HepG2 (cell line): ENCODE results near the gene PLK5. TPM values are rescaled to one million over a fixed set of nuclear protein-coding genes. Genes with fewer than 3 reads are reported as not detected.

ENCODE experiments used
- ARID3A ChIP-seq: IDR thresholded peaks from 2 replicates; pipeline ENCODE4 v1.6.1; 2012; ENCODE audit warnings: low read depth, low read length, improper control_type of control experiment
- CENPT ChIP-seq: sonication (generic); formaldehyde crosslinking; IDR thresholded peaks from 2 replicates; pipeline ENCODE4 v1.8.0; 2022; ENCODE audit warnings: low read depth, mild to moderate bottlenecking, moderate library complexity, missing genetic modification reagents
- EZH2 ChIP-seq: conservative IDR thresholded peaks from 2 replicates; pipeline ENCODE4 v1.6.1; 2012; ENCODE audit warnings: mild to moderate bottlenecking, low read depth, low read length, moderate library complexity
- FOXC1 ChIP-seq: sonication (generic); formaldehyde crosslinking; IDR thresholded peaks from 2 replicates; pipeline ENCODE4 v1.8.0; 2022; ENCODE audit warnings: mild to moderate bottlenecking, missing genetic modification reagents, borderline replicate concordance
- GZF1 ChIP-seq: sonication (generic); formaldehyde crosslinking; IDR thresholded peaks from 2 replicates; pipeline ENCODE4 v1.5.1; 2020; ENCODE audit warnings: mild to moderate bottlenecking, missing genetic modification reagents
- HIC2 ChIP-seq: sonication (generic); formaldehyde crosslinking; IDR thresholded peaks from 2 replicates; pipeline ENCODE4 v1.9.0; 2022; ENCODE audit warnings: low read depth, missing genetic modification reagents
- HOXA3 ChIP-seq: sonication (generic); formaldehyde crosslinking; IDR thresholded peaks from 2 replicates; pipeline ENCODE4 v1.5.0; 2020; ENCODE audit warnings: missing genetic modification reagents
- HOXA5 ChIP-seq: sonication (generic); formaldehyde crosslinking; IDR thresholded peaks from 2 replicates; pipeline ENCODE4 v1.4.0; 2020; ENCODE audit warnings: missing genetic modification reagents
- KLF6 ChIP-seq: IDR thresholded peaks from 2 replicates; pipeline ENCODE4 v1.8.0; 2016; ENCODE audit warnings: missing biosample characterization, missing genetic modification reagents
- MTA1 ChIP-seq: sonication (generic); formaldehyde crosslinking; IDR thresholded peaks from 2 replicates; pipeline ENCODE4 v1.4.0; 2020; ENCODE audit warnings: missing genetic modification reagents, mild to moderate bottlenecking, borderline replicate concordance
- NFE2L1 ChIP-seq: sonication (generic); formaldehyde crosslinking; IDR thresholded peaks from 2 replicates; pipeline ENCODE4 v1.4.0; 2020; ENCODE audit warnings: missing genetic modification reagents, mild to moderate bottlenecking, borderline replicate concordance
- PCBP2 ChIP-seq: fragments of 200-400 bp; formaldehyde crosslinking; optimal IDR thresholded peaks from 2 replicates; pipeline ENCODE3; 2018; ENCODE audit warnings: low read length, low read depth; ENCODE audit not compliant: poor library complexity, severe bottlenecking
- PHF21A ChIP-seq: sonication (generic); formaldehyde crosslinking; IDR thresholded peaks from 2 replicates; pipeline ENCODE4 v1.5.0; 2020; ENCODE audit warnings: mild to moderate bottlenecking, missing genetic modification reagents
- SATB2 ChIP-seq: sonication (generic); formaldehyde crosslinking; IDR thresholded peaks from 2 replicates; pipeline ENCODE4 v1.5.0; 2020; ENCODE audit warnings: missing genetic modification reagents
- TEAD2 ChIP-seq: sonication (generic); formaldehyde crosslinking; IDR thresholded peaks from 2 replicates; pipeline ENCODE4 v1.9.0; 2021; ENCODE audit warnings: missing genetic modification reagents
- ZNF275 ChIP-seq: sonication (generic); formaldehyde crosslinking; IDR thresholded peaks from 2 replicates; pipeline ENCODE4 v1.8.0; 2022; ENCODE audit warnings: missing genetic modification reagents, mild to moderate bottlenecking, inconsistent platforms, borderline replicate concordance
- ZNF331 ChIP-seq: sonication (generic); formaldehyde crosslinking; IDR thresholded peaks from 2 replicates; pipeline ENCODE4 v1.4.0; 2020; ENCODE audit warnings: missing genetic modification reagents
- ZNF343 ChIP-seq: sonication (generic); formaldehyde crosslinking; IDR thresholded peaks from 2 replicates; pipeline ENCODE4 v1.4.0; 2020; ENCODE audit warnings: mild to moderate bottlenecking, missing genetic modification reagents
- ZNF550 ChIP-seq: sonication (generic); formaldehyde crosslinking; IDR thresholded peaks from 2 replicates; pipeline ENCODE4 v1.4.0; 2020; ENCODE audit warnings: mild to moderate bottlenecking, missing genetic modification reagents, borderline replicate concordance
- ZNF563 ChIP-seq: sonication (generic); formaldehyde crosslinking; IDR thresholded peaks from 2 replicates; pipeline ENCODE4 v1.8.0; 2022; ENCODE audit warnings: mild to moderate bottlenecking, moderate library complexity, missing genetic modification reagents
- ZNF780A ChIP-seq: sonication (generic); formaldehyde crosslinking; IDR thresholded peaks from 2 replicates; pipeline ENCODE4 v1.8.0; 2022; ENCODE audit warnings: mild to moderate bottlenecking, missing genetic modification reagents, moderate library complexity
- polyA plus RNA-seq, 8 experiments: library from polyadenylated mRNA; depleted of rRNA in 3 of 8; stranded (reverse) in 7 of 8; unstranded in 1 of 8; fragments of >200 nt; fragmentation: Illumina TruSeq in 4 of 8; extraction: Trizol in 4 of 8; gene quantifications; 2 replicates each; pipeline versions ENCODE4 v1.2.1 to v1.2.3, GENCODE V29; 2011 to 2016; ENCODE audit warnings: low read depth in 4 of 8, missing spikeins in 1 of 8, mixed read lengths in 1 of 8; ENCODE audit not compliant: insufficient read depth in 1 of 8
- total RNA-seq, 5 experiments: library from RNA; depleted of rRNA; stranded (reverse); fragments of >200 nt; fragmentation: Illumina TruSeq; extraction: Trizol; gene quantifications; 2 replicates each; pipeline ENCODE4 v1.2.3, GENCODE V29; 2016; ENCODE audit warnings: low read depth in 1 of 5
- TF ChIP-seq, protein P1 (sequence below): sonication (generic); formaldehyde crosslinking; IDR thresholded peaks from 2 replicates; pipeline ENCODE4 v1.5.0; 2020; ENCODE audit warnings: mild to moderate bottlenecking, missing genetic modification reagents
- TF ChIP-seq, protein P2 (sequence below): sonication (generic); formaldehyde crosslinking; IDR thresholded peaks from 2 replicates; pipeline ENCODE4 v1.5.1; 2020; ENCODE audit warnings: mild to moderate bottlenecking, missing genetic modification reagents, moderate library complexity

Gene PLK5
- total and polyA plus RNA-seq, 2 of the 13 experiments (the other 11 are each of a cell fraction or from before 2014, with no cell fraction given) = not detected

DNA sequence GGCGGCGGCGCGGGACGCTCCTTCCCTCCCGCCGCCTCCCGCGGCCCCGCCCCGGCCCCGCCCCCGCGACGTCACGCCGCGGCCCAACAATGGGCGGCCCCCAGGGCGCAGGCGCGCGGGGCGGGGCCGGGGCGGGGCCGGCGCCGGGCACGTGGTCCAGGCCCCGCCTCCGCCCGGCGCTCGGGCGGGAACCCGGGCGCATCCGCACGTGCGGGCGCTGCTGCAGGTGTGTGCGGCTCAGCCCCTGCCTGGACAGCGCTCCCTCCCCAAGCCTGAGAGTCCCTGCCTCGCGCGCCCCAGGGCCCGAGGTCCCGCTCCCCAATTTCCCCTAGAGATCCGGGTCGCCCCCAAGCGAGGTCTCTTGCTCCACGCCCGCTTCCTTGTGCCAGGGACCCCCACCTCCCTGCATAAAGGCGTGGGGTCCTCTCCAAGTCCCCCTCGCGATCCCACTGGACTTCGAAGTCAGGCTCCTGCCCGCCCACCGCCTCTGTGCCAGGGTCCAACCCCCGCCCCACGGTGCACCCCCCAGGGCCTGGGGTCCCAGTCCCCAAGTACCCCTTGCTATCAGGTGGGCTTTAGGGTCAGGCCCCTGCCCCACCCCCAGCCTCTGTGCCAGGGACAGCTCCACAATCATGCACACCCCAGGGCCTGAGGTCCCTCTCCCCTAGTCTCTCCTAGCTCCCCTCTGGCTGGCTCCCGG is 44.6 kb downstream of the PLK5 start, which contains the start of gene MEX3D (continued):
- TF ChIP-seq PCBP2 = no peak
- TF ChIP-seq KLF6 (CRISPR knock-in tag) = 0 out of 2 replicates have a peak, but pooled peaks have one; percentile 57
- no peak for TF ChIP-seq ZNF275 (CRISPR knock-in tag)
- TF ChIP-seq ARID3A = no peak
- peak; percentile 78; the same call in 1 of the 2 replicates for TF ChIP-seq ZNF343
- TF ChIP-seq NFE2L1 (CRISPR knock-in tag) = no peak
- no peak for TF ChIP-seq HIC2 (CRISPR knock-in tag)
- TF ChIP-seq, protein P1, sequence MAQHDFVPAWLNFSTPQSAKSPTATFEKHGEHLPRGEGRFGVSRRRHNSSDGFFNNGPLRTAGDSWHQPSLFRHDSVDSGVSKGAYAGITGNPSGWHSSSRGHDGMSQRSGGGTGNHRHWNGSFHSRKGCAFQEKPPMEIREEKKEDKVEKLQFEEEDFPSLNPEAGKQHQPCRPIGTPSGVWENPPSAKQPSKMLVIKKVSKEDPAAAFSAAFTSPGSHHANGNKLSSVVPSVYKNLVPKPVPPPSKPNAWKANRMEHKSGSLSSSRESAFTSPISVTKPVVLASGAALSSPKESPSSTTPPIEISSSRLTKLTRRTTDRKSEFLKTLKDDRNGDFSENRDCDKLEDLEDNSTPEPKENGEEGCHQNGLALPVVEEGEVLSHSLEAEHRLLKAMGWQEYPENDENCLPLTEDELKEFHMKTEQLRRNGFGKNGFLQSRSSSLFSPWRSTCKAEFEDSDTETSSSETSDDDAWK (CRISPR knock-in tag) = no peak
- peak; percentile 17; the same call in 1 of the 2 replicates for TF ChIP-seq ZNF331 (CRISPR knock-in tag)
- peak; percentile 95 for TF ChIP-seq CENPT (CRISPR knock-in tag)
- no peak for TF ChIP-seq MTA1 (CRISPR knock-in tag)
- TF ChIP-seq PHF21A (CRISPR knock-in tag) = no peak
- TF ChIP-seq, protein P2, sequence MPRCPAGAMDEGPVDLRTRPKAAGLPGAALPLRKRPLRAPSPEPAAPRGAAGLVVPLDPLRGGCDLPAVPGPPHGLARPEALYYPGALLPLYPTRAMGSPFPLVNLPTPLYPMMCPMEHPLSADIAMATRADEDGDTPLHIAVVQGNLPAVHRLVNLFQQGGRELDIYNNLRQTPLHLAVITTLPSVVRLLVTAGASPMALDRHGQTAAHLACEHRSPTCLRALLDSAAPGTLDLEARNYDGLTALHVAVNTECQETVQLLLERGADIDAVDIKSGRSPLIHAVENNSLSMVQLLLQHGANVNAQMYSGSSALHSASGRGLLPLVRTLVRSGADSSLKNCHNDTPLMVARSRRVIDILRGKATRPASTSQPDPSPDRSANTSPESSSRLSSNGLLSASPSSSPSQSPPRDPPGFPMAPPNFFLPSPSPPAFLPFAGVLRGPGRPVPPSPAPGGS (CRISPR knock-in tag) = peak; percentile 67; the same call in 1 of the 2 replicates
- no peak for TF ChIP-seq GZF1 (CRISPR knock-in tag)
- peak; percentile 72 for TF ChIP-seq HOXA3 (CRISPR knock-in tag)
- TF ChIP-seq FOXC1 (CRISPR knock-in tag) = peak; percentile 83
- TF ChIP-seq ZNF550 (CRISPR knock-in tag) = no peak
- peak; percentile 77; the same call in 1 of the 2 replicates for TF ChIP-seq TEAD2 (CRISPR knock-in tag)
- 0 out of 2 replicates have a peak, but pooled peaks have one; percentile 76 for TF ChIP-seq SATB2
- TF ChIP-seq ZNF780A (CRISPR knock-in tag) = no peak
- 0 out of 2 replicates have a peak, but pooled peaks have one; percentile 61 for TF ChIP-seq HOXA5
- peak; percentile 92; the same call in 1 of the 2 replicates for TF ChIP-seq ZNF563 (CRISPR knock-in tag)
- TF ChIP-seq EZH2 = no peak
